Middle frontal gyrus (tissue), 1 donor: ENCODE data around the gene PDZRN3.

Experiments used
- DNase-seq: peaks from one replicate; pipeline ENCODE4 v3.0.0-alpha.2; 2015; ENCODE audit warnings: low spot score; ENCODE audit errors: extremely low spot score

The PDZRN3 gene

DNA sequence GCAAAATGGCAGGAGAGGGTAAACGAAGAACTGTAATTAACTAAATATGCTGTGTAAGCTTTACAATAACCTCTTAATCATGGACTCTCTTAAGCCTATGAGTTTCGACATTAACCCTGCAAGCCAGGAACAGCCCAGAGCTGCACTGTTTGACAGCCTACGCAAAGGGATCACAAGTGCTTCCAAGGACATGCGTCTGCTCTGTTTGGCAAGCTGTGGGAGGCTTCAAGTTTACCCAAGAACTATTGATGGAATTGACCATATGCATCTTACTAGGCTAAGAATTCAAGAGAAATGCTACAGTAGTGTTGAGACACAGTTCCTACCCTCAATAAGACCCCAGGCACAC is 66.0 kb downstream of the PDZRN3 start:
- DNase-seq: no peak

DNA sequence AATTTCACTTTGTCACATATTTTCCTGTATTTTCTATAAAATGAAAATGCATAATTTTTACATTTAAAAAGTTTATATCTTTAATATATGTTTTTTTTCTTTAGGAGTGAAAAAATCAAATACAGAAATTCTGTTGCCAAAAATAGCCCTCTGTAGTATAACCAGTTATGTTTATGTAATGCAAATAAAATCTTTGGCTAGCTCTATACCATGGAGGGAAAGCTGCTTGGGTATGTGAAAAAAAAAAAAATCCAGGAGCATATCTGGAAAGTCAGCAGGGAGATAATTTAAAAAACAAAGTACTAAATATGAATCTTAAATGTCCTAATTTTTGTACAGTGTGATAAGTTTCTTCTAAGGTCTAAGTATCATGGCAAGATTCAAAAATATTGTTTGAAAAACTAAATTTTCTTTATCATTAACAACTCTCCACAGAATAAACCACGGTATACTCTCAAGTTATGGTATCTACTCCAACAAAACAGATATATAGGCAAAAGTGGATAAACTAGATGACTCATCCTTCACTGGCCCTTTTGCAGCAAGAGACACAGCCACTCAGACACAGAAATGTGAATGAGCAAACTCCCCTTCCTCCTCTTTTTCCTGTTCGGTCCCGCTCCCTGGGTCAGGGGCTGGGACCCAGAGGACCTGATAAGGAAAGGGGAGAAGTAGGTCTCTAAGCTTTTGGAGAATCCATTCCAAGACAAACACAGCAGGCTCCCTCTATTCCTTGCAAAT is 66.6 kb downstream of the PDZRN3 start:
- DNase-seq: no peak

DNA sequence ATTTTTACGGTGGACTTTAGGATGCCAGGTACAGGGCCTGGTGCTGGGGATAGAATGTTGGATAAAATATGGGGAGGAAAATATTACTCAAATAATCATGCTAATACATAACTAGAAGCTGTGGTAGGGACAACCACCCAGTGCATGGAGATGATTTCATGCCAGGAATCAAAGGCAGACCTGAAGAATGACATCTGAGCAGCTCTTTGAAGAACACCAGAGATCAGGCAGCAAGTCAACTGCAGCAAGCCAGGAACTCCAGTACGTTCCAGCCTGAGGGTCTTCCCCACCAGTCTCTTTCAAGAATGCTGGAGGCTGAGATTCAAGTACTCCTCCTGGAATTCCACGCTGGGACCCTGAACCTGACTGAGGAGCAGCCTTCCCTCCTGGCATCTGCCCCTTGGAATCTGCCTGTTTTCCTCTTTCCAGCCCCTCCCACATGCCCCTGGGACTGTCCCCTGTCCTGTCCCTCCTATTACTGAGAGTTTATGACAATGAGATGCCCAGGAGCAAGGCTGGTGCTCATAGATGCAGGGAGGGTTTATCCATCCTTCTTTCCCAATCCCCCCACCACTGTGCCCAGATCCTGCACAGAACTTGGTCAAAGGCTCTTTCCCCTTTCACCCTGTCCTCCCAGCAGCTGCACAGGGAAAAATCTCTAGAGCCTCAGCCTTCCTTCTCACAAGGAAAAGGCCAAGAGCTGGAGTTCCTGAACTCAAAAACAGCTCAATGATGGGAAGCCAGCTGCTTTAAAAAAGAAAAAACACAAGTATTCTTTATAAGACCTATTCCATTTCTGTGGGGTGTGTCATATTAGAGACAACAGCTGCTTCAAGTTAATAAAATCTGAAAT is 68.0 kb downstream of the PDZRN3 start:
- no peak for DNase-seq

DNA sequence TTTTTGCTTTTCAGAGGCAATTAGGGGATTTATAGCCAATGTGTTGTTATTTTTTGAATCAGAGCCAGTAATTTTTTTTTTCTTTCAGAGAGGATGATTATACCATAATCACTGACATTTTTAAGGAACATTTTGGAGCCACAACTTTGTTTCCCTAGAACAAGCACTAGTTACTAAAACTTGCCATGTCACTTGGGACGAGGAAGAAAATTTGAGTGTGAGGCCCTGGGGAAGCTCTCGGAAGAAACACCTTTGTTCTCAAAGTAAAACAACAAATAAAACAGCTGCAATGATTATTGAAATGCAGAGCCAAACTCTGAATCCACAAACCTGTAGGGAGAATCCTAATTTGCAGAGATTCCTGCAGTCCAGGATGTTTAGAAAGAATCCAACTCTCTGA is 69.7 kb downstream of the PDZRN3 start:
- no peak for DNase-seq

DNA sequence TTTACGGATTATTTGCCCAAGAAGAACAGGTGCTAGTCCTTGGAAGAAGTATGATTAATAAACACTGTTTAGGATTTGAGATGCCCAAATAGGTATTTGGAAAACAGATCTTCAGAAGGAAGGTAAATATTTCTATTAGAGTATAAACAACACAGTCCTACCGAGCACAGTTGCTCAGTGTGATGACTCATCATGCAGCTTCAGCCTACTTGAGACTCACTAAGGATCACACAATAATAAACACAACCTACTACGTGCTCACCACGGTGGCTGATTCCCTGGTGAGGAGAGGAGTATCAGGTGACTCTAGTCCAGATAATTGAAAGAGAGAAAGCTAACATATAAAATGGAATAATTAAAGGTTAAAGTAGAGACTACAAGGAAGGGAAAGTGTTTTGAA is 72.0 kb downstream of the PDZRN3 start:
- no peak for DNase-seq

DNA sequence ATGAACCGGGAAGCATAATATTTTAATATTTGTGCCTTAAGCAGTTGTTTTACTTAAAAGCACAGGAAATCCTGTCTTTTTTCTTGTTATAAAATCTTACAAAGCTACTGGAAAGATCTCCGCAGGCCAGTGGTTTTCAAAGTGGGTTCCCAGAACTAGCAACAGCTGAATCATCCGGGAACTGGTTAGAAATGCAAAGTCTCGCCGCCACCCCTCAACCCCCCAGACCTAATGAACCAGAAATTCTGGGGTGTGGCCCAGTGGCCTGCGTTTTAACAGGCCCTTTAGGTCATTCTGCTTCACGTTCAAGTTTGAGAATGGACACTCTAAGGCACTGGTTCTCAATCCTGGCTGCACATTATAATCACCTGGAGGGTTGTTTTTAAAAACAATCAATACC is 74.7 kb downstream of the PDZRN3 start:
- DNase-seq: no peak

DNA sequence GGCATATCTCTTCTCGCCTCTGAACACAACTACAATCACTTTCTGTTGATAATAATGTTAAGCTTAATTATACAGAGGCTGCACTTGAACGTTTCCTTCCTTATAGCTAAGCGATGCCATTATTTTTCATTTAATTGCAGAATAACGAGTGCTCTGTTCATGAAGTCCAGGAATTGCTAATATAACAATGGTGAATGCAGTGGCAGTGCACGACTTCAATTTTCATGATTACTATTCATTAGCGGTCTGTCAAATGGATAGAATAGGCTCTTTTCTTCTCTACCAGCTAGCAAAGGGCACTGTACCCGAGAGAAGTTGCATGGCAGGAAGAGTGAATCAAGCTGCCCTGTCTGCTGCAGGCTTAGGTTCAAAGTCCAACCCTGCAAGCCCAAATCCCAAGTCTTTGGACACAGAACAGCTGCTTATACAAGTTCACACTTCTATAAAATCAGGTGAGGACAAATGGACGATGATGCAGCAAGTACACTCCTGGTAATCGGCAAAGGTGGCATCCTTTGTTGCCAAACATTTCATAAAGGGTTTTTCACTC is 75.6 kb downstream of the PDZRN3 start:
- DNase-seq: no peak

DNA sequence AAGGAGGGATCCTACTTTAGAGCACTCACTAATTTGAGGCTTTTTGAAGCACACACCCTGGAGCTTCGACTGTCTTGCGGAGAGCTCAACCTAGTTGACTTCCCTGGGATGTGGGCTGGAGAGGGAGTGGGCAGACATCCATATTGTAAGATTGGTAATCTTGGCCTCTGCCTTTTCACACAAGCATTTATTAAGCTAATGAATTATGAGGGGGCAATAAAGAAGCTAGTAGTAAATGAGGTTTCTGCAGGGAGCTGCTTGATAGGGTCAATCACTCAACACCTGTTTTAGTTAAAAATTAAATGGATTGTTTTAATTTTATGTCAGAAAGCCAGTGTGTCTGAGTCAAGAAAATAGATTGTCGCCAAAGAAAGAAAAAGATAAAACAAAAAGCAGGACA is 76.3 kb downstream of the PDZRN3 start:
- no peak for DNase-seq

DNA sequence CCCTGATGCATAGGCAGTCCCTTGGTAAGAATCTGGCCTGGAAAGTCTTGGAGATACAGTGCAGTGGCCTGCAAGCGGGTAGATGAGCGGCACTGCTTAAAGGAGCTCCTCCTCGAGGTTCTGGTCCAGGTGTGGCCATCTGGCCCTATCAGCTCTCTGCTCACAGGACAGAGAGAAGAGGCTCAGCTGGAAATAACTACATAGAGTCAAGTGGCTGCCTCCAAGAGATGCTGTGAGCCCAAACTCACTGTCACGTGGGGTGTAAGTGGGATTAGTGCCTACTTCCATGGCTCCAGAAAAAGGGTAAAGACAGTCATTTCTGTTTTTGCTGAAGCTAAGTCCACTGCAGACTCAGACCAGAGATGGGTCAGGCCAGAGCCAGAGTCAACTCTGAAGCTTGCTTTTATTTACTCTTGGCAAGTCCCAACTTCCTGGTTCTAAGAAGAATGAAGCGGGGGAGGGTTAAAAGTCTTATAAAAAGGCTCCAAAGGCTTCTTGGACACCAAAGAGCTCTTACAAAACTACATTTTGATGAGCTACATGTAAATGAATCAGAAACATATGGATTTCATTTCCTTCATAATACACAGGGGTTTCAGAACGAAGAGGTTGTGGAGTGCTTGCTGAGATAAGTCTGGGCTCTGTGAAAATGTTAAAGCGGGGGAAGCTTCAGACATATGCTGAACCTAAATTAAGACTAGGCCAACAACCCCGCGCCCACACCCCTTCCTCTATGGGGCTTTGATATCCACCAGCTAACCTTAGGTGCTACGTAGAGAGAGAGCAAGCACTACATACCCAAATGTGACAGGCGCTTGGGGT is 77.1 kb downstream of the PDZRN3 start:
- DNase-seq: no peak

DNA sequence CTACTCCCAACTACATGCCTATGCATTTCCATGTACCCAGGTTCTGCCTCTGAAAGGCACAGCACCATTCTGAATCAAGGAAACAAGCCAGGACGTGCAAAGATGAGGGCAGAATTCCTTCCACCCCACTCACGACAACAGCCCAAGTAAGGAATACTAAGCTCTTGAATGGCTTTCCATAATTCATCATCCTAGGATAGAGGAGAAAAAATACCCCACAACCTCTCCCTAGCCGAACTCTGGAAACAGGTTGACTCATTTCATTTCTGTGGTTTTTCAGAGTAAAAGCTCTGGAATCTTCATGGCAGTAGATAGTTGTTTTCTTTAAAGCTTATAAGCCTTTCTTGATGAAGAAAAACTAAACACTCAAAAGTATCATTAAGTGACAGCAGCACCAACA is 77.8 kb downstream of the PDZRN3 start:
- DNase-seq: no peak

DNA sequence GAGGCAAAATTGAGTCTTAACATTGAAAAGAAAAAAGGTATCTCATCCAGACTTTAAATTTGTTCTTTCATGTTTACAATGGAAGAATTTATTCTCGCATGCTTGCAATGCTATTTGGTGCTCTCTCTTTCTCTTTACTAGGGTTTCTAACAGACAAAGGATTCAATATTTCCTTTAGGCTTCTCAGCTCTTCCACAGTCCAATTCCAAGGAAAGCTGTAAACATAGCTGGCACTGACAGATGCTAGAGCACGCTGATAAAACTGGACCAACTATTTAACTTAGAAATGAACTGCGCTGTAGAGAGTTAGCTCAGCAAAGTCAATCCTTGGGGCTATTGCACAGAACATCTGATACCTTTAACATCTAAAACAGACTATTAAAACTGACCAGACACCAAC is 81.3 kb downstream of the PDZRN3 start:
- no peak for DNase-seq

DNA sequence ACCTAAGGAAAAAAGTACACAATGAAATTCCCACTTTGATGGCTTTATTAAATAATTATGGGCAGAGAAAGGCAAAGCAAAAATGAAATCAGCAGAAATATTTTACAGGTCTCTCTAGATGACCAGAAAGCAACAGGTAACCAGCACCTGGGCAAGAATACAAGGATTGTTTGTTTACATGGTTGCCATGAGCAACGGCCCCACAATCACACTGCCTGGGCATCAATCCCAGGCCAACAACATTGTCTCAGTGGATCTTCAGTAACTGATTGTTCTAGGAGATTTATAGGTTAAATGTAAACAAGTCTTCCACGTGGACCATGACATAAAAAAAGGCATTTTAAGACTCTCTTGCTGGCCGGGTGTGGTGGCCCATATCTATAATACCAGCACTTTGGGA is 82.6 kb downstream of the PDZRN3 start:
- DNase-seq: no peak

DNA sequence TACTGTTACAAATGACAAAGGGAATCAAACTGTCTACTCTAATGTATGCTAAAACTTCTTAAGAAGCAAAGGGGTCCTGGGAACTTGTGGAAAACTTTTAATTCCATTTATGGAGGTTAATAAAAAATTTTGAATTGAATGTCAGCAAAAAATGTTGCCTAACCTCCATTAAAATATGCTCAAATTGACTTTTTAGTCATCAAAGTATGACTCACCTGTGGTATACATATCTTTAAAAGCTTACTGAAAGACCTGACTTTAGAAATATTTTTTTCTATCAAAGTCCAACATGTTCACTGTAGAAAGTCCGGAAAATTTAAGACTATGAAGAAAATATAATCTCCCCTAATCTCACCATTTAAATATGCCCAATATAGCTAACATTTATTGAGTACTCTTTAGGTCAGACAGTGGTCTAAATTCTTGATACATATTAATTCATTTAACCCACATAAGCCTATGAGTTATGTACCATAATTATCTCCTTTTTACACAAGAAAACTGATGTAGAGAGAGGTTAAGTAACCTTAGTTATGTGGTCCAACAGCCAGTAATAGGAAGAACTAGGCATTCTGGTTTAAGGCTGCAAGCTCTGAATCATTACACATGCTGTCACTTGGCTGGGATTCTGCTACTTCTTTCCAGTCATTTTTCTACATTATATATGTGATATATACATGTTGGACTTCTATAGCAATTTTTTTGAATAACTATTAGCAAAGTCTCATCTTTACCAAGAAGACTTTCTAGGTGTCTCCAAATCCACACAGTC is 83.6 kb downstream of the PDZRN3 start:
- no peak for DNase-seq

DNA sequence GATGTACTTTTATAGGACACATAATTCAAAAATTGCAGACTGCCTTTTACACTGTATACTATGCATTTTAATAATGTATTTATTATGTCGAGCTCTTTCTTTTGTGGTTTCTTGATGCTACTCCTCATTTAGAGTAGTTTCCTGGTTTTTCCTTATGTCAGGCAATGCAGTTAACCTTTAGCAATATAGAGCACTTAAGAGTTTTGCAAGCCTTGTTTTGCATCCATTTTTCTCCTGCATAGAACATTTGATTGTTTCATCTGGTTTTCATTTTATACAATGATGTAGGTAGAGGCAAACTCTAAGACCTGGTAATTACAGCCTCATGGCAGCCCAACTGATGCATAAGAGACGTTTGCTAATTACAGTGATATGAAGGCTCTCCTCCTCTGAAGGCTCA is 86.3 kb downstream of the PDZRN3 start:
- no peak for DNase-seq

DNA sequence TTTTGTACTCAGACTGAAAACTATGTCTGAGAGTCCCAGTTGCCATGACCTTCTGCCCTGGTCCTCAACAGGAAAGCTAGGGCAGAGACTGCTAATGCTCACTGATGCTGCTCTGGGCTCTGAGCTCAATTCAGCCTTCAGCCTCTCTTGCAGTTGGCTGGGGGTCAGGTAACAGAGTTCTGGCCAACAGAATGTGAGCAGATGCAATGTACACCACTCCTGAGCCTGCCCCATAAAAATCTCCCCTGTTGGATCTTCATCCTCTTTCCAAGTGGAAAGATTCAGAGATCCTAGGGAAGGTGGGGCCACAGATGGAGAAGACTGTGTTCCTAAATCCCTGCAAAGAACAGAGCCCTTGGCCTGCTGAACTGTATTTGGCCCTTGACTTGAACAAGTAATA is 87.8 kb downstream of the PDZRN3 start:
- no peak for DNase-seq

DNA sequence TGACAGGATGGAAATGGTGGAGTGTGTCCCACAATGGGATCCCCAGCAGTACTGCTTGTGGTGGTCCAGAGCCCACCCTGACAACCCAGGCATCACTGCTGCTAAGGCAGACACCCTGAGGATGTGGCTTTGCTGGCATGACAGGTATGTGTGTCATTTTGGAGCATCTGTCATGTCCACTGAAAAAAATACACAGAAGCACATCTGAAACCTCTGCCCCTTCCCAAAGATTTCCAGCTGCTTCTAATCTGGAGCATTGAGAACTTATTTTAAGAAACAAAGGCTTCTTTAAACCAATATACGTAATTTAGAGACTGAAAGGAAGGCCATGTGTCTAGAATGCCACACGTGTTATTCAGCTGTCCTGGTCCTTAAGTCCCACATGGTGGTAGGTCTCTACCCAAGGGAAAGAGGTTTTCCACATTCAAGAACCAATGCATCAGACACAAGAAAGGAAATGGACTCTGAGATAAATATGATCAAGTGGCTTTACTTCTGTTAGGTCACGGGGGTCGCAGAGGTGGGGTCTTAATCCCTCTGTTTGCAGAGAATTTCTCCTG is 88.3 kb downstream of the PDZRN3 start:
- DNase-seq: no peak

DNA sequence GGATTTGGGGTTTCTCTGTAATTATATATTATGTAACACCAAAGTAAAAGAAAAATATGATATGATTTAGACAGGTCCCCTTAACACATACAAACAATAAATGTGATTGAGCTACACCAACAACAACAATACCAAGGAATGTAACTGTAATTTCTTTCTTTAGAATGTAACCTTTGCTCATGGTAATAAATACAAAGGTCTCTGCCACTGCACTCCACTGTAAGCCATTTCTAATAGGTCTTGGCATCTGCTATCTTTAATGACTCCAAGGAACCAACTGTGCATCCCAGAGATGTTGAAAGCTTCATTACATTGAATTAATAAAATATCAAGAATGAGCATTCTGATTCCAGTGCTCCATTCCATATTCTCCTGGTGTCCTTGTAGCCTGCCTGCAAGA is 88.8 kb downstream of the PDZRN3 start:
- DNase-seq: no peak

DNA sequence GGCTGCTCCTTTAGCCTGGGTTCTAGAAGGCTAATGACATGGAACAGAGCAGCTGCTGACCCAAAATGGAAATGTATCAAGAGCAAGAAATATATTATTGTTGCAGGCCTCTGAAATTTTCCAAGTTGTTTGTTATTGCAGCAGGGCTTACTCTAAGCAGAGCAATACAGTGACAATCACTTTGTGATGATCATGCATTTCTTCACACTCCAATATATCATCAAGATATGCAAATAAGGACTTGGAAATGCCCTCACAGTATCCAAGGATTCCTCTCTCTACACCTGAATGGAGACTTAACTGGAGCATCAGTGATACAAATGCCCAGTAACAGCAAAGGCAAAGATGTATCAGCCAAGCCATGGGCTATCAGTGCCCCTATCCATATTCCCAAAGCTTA is 89.6 kb downstream of the PDZRN3 start:
- DNase-seq: no peak

DNA sequence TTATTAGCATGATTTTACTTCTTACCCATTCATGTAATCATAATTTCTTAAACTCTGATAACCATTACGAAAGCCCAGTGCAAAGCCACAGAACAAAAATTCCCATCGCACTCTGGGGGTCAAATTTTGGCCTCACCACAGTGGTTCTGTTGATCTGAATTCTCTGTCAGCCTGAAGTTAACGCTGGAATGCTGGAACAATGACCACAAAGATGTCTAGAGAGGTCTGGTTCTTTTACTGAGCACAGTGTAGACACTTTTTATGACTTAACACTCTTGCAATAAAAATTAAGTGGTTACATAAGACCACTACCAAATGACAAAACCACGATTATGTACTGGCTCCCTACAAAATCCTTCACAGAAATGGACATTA is 94.7 kb downstream of the PDZRN3 start:
- DNase-seq: no peak

DNA sequence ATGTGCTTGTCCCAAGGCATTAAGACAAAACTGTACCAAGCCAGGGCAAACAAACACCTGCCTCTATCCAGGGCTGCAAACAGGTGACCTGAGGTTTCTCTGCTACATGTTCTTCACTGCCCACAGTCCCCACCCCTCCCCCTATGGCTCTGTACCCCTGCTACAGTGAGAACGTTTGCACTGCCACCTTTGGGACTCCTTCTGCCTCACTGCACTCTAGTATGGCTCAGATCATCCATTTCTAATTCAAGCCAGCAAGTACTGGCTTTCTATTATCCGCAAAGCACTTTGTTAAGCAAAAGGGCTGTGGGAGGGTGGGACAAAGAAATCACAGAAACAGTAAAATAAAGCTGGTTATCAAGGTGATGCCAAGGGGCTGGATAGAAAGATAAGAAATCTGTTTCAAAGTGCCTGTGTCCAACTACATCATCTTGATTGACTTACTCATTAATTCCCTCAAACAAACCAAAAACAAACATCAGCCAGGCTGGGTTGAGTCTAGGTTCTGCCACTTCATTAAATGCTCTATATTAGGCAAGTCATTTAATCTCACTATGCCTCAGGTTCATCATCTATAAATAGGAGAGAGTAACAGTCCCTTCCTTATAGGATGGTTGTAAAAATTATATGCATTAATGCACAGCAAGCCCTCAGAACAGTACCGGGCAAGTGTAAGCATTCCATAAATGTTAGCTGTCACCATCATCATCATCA is 95.3 kb downstream of the PDZRN3 start:
- DNase-seq: no peak
